Keratinocyte (primary cell): Measurements from ENCODE around the gene NEAT1. TPM values are rescaled to one million over a fixed set of nuclear protein-coding genes. Genes with fewer than 3 reads are reported as not detected.

Experiments used
- DNase-seq: peaks from one replicate; pipeline ENCODE4 v3.0.0-alpha.2; 2011; ENCODE audit warnings: low read depth, missing footprints, low spot score
- FAIRE-seq: peaks from 2 replicates; lab custom pipeline; 2011; peaks lifted over from hg19 to GRCh38; lab: Jason Lieb, UNC
- H2AFZ ChIP-seq: 2 replicates; pipeline ENCODE4 v1.6.0; 2012; ENCODE audit warnings: low read length, control low read depth, inconsistent platforms; ENCODE audit not compliant: control insufficient read depth
- H3K27ac ChIP-seq: 2 replicates; pipeline ENCODE4 v1.5.1; 2011; ENCODE audit warnings: low read length; ENCODE audit not compliant: control insufficient read depth, insufficient read depth
- H3K27me3 ChIP-seq: 3 replicates; pipeline ENCODE4 v1.6.0; 2011; ENCODE audit warnings: low read length; ENCODE audit not compliant: control insufficient read depth, insufficient read depth; ENCODE audit errors: extremely low read depth
- H3K36me3 ChIP-seq, 2 experiments: 2 replicates in 1 of 2; 3 replicates in 1 of 2; pipeline ENCODE4 v1.5.1; 2011; ENCODE audit warnings: low read length in 2 of 2, mild to moderate bottlenecking in 1 of 2; ENCODE audit not compliant: control insufficient read depth in 2 of 2, insufficient read depth in 2 of 2; ENCODE audit errors: extremely low read depth in 1 of 2
- H3K4me1 ChIP-seq: 3 replicates; pipeline ENCODE4 v1.5.1; 2011; ENCODE audit warnings: low read length; ENCODE audit not compliant: control insufficient read depth, insufficient read depth; ENCODE audit errors: extremely low read depth
- H3K4me2 ChIP-seq: 3 replicates; pipeline ENCODE4 v1.6.0; 2011; ENCODE audit warnings: low read depth, low read length; ENCODE audit not compliant: control insufficient read depth, insufficient read depth; ENCODE audit errors: extremely low read depth
- H3K4me3 ChIP-seq, 3 experiments: fragments of 200-600 bp in 1 of 3; sonication (generic) in 1 of 3; 2 replicates in 2 of 3; 3 replicates in 1 of 3; pipeline ENCODE4 v1.5.1; 2011 to 2016; ENCODE audit warnings: low read length in 3 of 3, mild to moderate bottlenecking in 3 of 3, control low read depth in 2 of 3, inconsistent platforms in 1 of 3, low read depth in 1 of 3, mixed read lengths in 1 of 3, mixed run types in 1 of 3, moderate library complexity in 1 of 3; ENCODE audit not compliant: control insufficient read depth in 2 of 3, insufficient read depth in 2 of 3; ENCODE audit errors: extremely low read depth in 1 of 3
- H3K79me2 ChIP-seq: 2 replicates; pipeline ENCODE4 v1.6.0; 2012; ENCODE audit warnings: low read length; ENCODE audit not compliant: control insufficient read depth, insufficient read depth
- H3K9ac ChIP-seq: 3 replicates; pipeline ENCODE4 v1.6.0; 2011; ENCODE audit warnings: low read length; ENCODE audit not compliant: control insufficient read depth, insufficient read depth; ENCODE audit errors: extremely low read depth
- H3K9me1 ChIP-seq: 3 replicates; pipeline ENCODE4 v1.6.0; 2011; ENCODE audit warnings: low read length; ENCODE audit not compliant: control insufficient read depth, insufficient read depth; ENCODE audit errors: extremely low read depth
- H3K9me3 ChIP-seq: 2 replicates; pipeline ENCODE4 v1.5.1; 2012; ENCODE audit warnings: low read depth, low read length; ENCODE audit not compliant: control insufficient read depth
- H4K20me1 ChIP-seq: 3 replicates; pipeline ENCODE4 v1.6.0; 2011; ENCODE audit warnings: low read length; ENCODE audit not compliant: control insufficient read depth, insufficient read depth; ENCODE audit errors: extremely low read depth
- CTCF ChIP-seq, 3 experiments: IDR thresholded peaks in 1 of 3; conservative IDR thresholded peaks in 1 of 3; optimal IDR thresholded peaks in 1 of 3; 2 replicates in 2 of 3; 3 replicates in 1 of 3; pipeline versions ENCODE3 to v1.5.1; 2011; ENCODE audit warnings: low read length in 3 of 3, mild to moderate bottlenecking in 3 of 3, moderate library complexity in 2 of 3, control low read depth in 1 of 3, inconsistent platforms in 1 of 3; ENCODE audit not compliant: insufficient read depth in 2 of 3; ENCODE audit errors: extremely low read depth in 1 of 3
- EZH2 ChIP-seq: IDR thresholded peaks from one replicate; pipeline ENCODE4 v1.6.1; 2012; ENCODE audit warnings: inconsistent platforms, mild to moderate bottlenecking, low read length, moderate library complexity
- dilution Hi-C: fragments of 300-500 bp; cut with MboI; formaldehyde crosslinking; loops from one replicate; pipeline ENCODE4 v1.7.0; 2020; ENCODE audit warnings: low sequenced_read_pairs; ENCODE audit not compliant: extremely low pct_ligation_motif_present
- polyA plus RNA-seq, 5 experiments: library from polyadenylated mRNA; depleted of rRNA in 3 of 5; stranded (reverse) in 3 of 5; stranded (forward) in 1 of 5; unstranded in 1 of 5; fragments of >200 nt; gene quantifications; 1 replicate in 1 of 5; 2 replicates in 3 of 5; 3 replicates in 1 of 5; pipeline versions ENCODE4 v1.2.1 to v1.2.3, GENCODE V29; 2011 to 2012; ENCODE audit warnings: missing spikeins in 2 of 5, low read depth in 1 of 5, low replicate concordance in 1 of 5

Gene NEAT1
- polyA plus RNA-seq, 1 donor (not counting 4 experiments of a cell fraction or from before 2014, with no cell fraction given) = 270 TPM

GRCh38 chr11:65399845-65400244 lies 22.8 kb upstream of the NEAT1 start:
- Histone ChIP-seq H3K9ac (no peak overlapping the region), H2AFZ (no peak overlapping the region), H3K4me3 (no peak overlapping the region), H3K36me3 (peaks cover 18 to 43% of the 10 kb centered on the region in 2 experiments), H4K20me1 (no peaks in the 10 kb centered on the region), H3K4me2 (no peak overlapping the region), H3K9me3 (no peaks in the 10 kb centered on the region), H3K9me1 (no peaks in the 10 kb centered on the region), H3K27ac (no peak overlapping the region), H3K79me2 (no peaks in the 10 kb centered on the region), H3K4me1 (no peaks in the 10 kb centered on the region), H3K27me3 (no peaks in the 10 kb centered on the region)
- FAIRE-seq (no peak), DNase-seq (no peak)
- dilution Hi-C loops = no loop called here
- TF ChIP-seq EZH2 (no peak), CTCF (optimal IDR thresholded peaks at IDR 0.05 in 1 of 3, IDR thresholded peaks at IDR 0.05 in 1 of 3, conservative IDR thresholded peaks at IDR 0.05 in 1 of 3; ENCODE audit: extremely low read depth in 1 of 3, insufficient read depth in 2 of 3, low read length in 3 of 3) (no peak)

- Histone ChIP-seq H3K4me1 (no peaks in the 10 kb centered on the region), H4K20me1 (no peaks in the 10 kb centered on the region), H3K4me3 (no peak overlapping the region), H2AFZ (no peak overlapping the region), H3K27me3 (no peaks in the 10 kb centered on the region), H3K9me1 (no peaks in the 10 kb centered on the region), H3K79me2 (no peaks in the 10 kb centered on the region), H3K9ac (no peak overlapping the region), H3K9me3 (no peaks in the 10 kb centered on the region), H3K27ac (no peak overlapping the region), H3K36me3 (peaks cover 21 to 45% of the 10 kb centered on the region in 2 experiments), H3K4me2 (no peak overlapping the region)
- FAIRE-seq (no peak), DNase-seq (no peak)
- dilution Hi-C loops = no loop called here
- TF ChIP-seq EZH2 (no peak), CTCF (optimal IDR thresholded peaks at IDR 0.05 in 1 of 3, IDR thresholded peaks at IDR 0.05 in 1 of 3, conservative IDR thresholded peaks at IDR 0.05 in 1 of 3; ENCODE audit: extremely low read depth in 1 of 3, insufficient read depth in 2 of 3, low read length in 3 of 3) (no peak)
Measured at GRCh38 chr11:65400307-65401072, 22.1 kb upstream of the NEAT1 start.
